ENCODE measurements around the gene IGF2BP1. TPM values are rescaled to one million over a fixed set of nuclear protein-coding genes. Genes with fewer than 3 reads are reported as not detected.

Gene IGF2BP1
- total and polyA plus RNA-seq, 2 of the 8 experiments (the other 6 are each of a cell fraction or from before 2014, with no cell fraction given): 41.6 to 513 TPM

DNA sequence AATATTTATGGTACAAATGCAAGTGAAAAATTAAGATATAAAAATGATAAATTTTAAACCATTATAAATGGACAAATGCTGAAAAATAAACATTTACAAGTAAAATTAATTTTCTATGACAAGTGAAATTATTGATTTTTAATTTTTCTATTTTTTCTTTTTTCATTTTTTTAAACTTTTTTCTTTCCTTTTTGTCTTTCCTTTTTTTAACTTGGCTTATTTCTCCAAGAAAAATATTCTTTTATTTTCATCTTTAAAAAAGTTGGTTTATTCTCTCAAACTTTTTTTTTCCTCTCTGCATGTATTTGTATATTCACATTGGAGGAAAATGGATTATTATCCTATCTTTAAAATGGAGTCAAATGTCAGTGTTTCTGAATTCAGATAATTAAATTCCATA lies 3.9 kb upstream of the IGF2BP1 start (continued):
- TF ChIP-seq CBX5 (IDR thresholded peaks at IDR 0.05; ENCODE audit: low read depth, low read length) (no peak), KDM5A (IDR thresholded peaks at IDR 0.05; ENCODE audit: low read length) (no peak), CEBPB (IDR thresholded peaks at IDR 0.05; ENCODE audit: low read depth, low read length) (no peak), RBBP5 (IDR thresholded peaks at IDR 0.05; ENCODE audit: borderline replicate concordance, low read depth, low read length) (no peak)
